LNCaP clone FGC (cell line): ENCODE measurements around the gene TENM4.

Experiments used
- DNase-seq: peaks from one replicate; pipeline ENCODE4 v3.0.0-alpha.2; 2011; ENCODE audit warnings: low read depth
- H3K4me3 ChIP-seq: 2 replicates; pipeline ENCODE4 v1.5.1; 2011; ENCODE audit warnings: mild to moderate bottlenecking, low read depth, low read length, control low read depth
- TF ChIP-seq, protein P1 (sequence below): IDR thresholded peaks from 2 replicates; pipeline ENCODE4 v1.5.1; 2012; ENCODE audit warnings: mild to moderate bottlenecking; ENCODE audit not compliant: control insufficient read depth, insufficient read depth; ENCODE audit errors: extremely low read depth

Gene TENM4

DNA sequence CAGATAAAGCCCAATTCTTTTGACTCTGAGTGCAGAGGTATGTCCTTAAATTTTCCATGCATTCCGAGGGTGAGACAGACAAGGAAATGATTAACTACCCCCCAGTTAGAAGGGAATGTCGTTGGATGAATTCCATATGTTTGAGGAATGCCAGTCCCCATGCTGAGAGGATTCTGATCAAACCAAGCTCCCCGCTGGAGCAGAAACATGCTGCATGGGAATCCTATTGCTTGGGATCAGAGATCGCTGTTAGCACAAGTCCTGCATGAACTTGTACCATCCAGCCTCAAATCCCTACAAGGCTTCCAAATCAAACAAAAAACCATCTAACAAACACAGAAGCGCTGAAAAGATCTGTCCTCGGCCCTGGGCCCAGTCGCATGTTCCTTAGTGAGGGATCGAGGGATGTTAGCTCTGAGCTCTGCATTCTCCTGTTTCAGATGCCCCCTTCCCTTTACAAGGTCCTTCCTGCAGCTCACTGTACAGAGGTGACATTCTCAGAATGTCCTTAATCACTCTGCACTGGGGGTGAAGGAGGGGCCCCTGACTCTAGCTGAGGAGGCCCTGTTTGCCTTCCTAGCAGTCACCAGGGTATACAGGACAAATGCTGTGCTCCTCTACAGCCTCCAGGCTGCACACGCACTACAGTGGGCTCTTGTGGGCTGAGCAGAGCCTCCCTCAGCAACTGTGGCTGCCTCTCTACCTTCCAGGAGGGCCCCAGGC is 353.4 kb downstream of the TENM4 start:
- no peak overlapping the region for H3K4me3 ChIP-seq
- TF ChIP-seq, protein P1, sequence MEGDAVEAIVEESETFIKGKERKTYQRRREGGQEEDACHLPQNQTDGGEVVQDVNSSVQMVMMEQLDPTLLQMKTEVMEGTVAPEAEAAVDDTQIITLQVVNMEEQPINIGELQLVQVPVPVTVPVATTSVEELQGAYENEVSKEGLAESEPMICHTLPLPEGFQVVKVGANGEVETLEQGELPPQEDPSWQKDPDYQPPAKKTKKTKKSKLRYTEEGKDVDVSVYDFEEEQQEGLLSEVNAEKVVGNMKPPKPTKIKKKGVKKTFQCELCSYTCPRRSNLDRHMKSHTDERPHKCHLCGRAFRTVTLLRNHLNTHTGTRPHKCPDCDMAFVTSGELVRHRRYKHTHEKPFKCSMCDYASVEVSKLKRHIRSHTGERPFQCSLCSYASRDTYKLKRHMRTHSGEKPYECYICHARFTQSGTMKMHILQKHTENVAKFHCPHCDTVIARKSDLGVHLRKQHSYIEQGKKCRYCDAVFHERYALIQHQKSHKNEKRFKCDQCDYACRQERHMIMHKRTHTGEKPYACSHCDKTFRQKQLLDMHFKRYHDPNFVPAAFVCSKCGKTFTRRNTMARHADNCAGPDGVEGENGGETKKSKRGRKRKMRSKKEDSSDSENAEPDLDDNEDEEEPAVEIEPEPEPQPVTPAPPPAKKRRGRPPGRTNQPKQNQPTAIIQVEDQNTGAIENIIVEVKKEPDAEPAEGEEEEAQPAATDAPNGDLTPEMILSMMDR: no peak
- no peak for DNase-seq

DNA sequence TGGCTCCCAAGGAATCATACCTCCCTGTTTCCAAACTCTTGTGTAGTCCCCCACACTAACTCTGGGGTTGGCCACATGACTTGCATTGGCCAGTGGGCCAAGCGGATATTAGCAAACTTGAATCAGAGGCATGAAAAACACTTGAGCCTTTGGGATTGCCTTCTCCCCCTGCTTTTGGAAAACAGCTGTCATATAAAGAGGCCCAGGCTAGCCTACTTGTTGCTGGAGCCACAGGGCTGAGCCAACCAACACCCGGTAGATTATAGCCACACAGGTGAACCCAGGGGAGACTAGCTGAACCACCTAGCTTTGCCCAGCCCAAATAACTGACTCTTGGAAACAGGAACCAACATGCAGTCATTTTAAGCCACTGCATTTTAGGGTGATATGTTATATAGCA is 354.8 kb downstream of the TENM4 start:
- H3K4me3 ChIP-seq: no peak overlapping the region
- no peak for DNase-seq
- TF ChIP-seq, protein P1: no peak

DNA sequence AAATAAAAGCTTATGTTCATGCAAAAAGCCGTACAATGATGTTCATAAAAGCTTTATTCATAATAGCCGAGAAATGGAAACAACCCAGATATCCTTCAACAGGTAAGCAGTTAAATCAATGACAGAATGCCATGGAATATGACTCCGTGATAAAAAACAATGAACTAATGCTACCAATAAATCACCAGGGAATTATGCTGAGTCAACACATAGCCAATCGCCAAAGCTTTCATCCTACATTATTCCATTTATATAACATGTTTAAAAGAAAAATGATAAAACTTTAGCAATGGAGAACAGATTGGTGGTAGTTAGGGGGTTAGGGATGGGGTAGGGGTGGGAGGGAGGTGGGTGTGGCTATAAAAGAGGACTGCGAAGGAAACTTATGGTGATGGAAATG is 356.4 kb downstream of the TENM4 start:
- TF ChIP-seq, protein P1: no peak
- no peak for DNase-seq
- no peak overlapping the region for H3K4me3 ChIP-seq

GRCh38 chr11:79083352-79083751 is 357.5 kb downstream of the TENM4 start:
- no peak for DNase-seq
- TF ChIP-seq, protein P1: no peak
- no peak overlapping the region for H3K4me3 ChIP-seq

DNA sequence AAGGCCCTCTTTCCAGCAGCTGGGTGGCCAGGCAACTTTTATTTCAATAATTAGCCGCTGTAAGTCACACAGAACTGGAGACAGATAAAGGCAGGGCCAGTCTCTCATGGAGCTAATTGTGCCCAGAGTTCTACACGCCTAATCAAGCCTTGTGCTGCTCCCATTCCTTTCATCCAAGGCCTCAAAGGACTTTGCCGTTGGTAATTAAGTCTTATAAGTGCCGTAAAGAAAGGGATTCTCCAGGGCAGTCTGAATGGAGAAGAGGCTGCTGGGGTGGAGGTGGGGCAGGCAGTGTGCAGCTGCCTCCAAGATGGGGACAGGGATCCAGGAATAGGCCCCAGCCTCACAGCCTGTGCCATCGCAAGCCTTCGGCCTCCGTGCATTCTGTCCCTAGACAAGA is 357.9 kb downstream of the TENM4 start:
- no peak for DNase-seq
- H3K4me3 ChIP-seq: no peak overlapping the region
- TF ChIP-seq, protein P1: no peak

DNA sequence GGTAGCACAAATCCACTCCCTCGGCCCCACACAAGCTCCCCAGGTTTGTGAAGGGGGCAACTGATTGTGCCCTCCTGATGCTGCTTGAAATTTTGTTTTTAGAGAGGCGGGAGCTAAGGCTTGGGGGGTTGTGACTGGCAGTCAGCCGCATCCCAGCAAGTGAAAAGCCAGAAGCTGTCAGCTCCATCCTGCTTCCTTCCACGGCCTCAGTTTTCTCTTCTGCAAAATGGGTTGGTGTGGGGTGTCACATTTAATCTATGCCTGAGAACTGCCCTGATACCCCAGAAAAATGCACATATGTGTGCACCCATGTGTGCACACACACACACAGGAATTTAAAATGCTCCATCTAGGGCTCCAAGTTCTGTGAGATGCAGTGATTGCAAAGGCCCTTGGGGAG is 358.6 kb downstream of the TENM4 start:
- DNase-seq: no peak
- TF ChIP-seq, protein P1: no peak
- H3K4me3 ChIP-seq: no peak overlapping the region

DNA sequence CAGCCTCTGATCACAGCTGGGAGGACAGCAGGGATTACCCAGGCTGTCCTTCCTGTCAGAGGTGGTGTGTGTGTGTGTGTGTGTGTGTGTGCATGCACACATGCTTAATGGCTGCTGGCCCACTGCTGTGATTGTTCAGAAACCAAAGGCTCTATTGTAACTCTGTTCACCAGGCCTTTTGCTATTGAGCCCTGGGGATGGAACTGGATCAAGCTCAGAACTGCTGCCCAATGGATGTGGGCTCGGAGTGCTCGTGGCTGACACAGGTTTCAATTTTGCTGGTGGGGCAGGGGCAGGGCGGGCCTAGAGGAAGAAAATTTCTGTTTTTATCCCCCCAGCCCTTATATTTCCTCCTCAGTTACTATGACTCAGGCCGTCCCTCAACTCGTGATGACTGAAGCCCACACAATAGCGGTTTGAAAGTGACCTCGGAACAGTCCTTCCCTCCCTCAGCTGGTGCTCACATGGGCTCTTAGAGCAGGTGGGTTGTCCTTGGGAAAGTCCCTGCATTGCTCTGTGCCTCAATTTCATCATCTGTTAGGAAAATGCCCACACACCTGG is 359.3 kb downstream of the TENM4 start:
- TF ChIP-seq, protein P1: no peak
- DNase-seq: no peak
- no peak overlapping the region for H3K4me3 ChIP-seq
